HCT116 (cell line): ENCODE data around the gene FNBP1.

Experiments
- CEBPB ChIP-seq: IDR thresholded peaks from 2 replicates; pipeline ENCODE4 v1.6.1; 2012; ENCODE audit warnings: low read depth
- CTCF ChIP-seq, 3 experiments: fragments of 200-600 bp in 1 of 3; sonication (generic) in 1 of 3; IDR thresholded peaks in 2 of 3; conservative IDR thresholded peaks in 1 of 3; 2 replicates each; pipeline ENCODE4 v1.5.1; 2012 to 2017; ENCODE audit warnings: low read depth in 2 of 3, low read length in 2 of 3, antibody characterized with exemption in 1 of 3, borderline replicate concordance in 1 of 3, control low read depth in 1 of 3, mild to moderate bottlenecking in 1 of 3, mixed read lengths in 1 of 3, mixed run types in 1 of 3, moderate library complexity in 1 of 3; ENCODE audit not compliant: insufficient read depth in 1 of 3
- POLR2A ChIP-seq: IDR thresholded peaks from 2 replicates; pipeline ENCODE4 v1.7.0; 2011; ENCODE audit warnings: borderline replicate concordance; ENCODE audit not compliant: insufficient read depth, insufficient read length; ENCODE audit errors: extremely low read depth
- POLR2AphosphoS5 ChIP-seq: IDR thresholded peaks from 2 replicates; pipeline ENCODE4 v1.6.1; 2011; ENCODE audit warnings: mild to moderate bottlenecking, low read depth, low read length, moderate library complexity
- RAD21 ChIP-seq: IDR thresholded peaks from 2 replicates; pipeline ENCODE4 v1.6.1; 2012; ENCODE audit warnings: low read depth, mild to moderate bottlenecking
- REST ChIP-seq: IDR thresholded peaks from 2 replicates; pipeline ENCODE4 v1.6.1; 2012; ENCODE audit warnings: low read depth

- TF ChIP-seq REST (no peak), POLR2AphosphoS5 (no peak), CEBPB (no peak), CTCF (IDR thresholded peaks at IDR 0.05 in 2 of 3, conservative IDR thresholded peaks at IDR 0.05 in 1 of 3; ENCODE audit: borderline replicate concordance in 1 of 3, insufficient read depth in 1 of 3, low read depth in 2 of 3, low read length in 2 of 3) (no peak), RAD21 (no peak), POLR2A (no peak)
These were observed 544 bp downstream of the FNBP1 start for GRCh38 chr9:130042406-130042884.
